Activated CD8-positive, alpha-beta memory T cell treated with anti-CD3 and anti-CD28 coated beads, Interleukin-2, amount 50 U/mL, for 48 hours (primary cell): ENCODE measurements around the gene DOK5.
"Not testable (repeated sequence)": the region's sequence is repeated elsewhere in the genome, so short reads cannot be mapped to it uniquely, and the experiment has no call there.

Experiments
- DNase-seq: peaks from one replicate; pipeline ENCODE4 v3.0.0-alpha.2; 2020

The DOK5 gene

GRCh38 chr20:54475334-54476168, at the start of gene DOK5:
Gene DOK5, plus strand, starts transcription at chr20:54475593. Its CDS starts 354 bp downstream, at chr20:54475947.
- DNase-seq: peak; percentile 50

- no peak for DNase-seq
These were observed 46.0 kb upstream of the DOK5 start for GRCh38 chr20:54429364-54429763.

GRCh38 chr20:54431156-54431944, 44.0 kb upstream of the DOK5 start:
- no peak for DNase-seq

GRCh38 chr20:54432966-54433365, 42.4 kb upstream of the DOK5 start:
- no peak for DNase-seq

- no peak for DNase-seq
These were observed 41.8 kb upstream of the DOK5 start for GRCh38 chr20:54433636-54434035.

GRCh38 chr20:54434196-54434595, 41.2 kb upstream of the DOK5 start:
- no peak for DNase-seq

GRCh38 chr20:54435015-54435414, 40.4 kb upstream of the DOK5 start:
- no peak for DNase-seq

GRCh38 chr20:54436410-54436809, 39.0 kb upstream of the DOK5 start:
- DNase-seq: not testable (repeated sequence)

- no peak for DNase-seq
These were observed 37.2 kb upstream of the DOK5 start for GRCh38 chr20:54438166-54438565.

- DNase-seq: no peak
These were observed 25.2 kb upstream of the DOK5 start for GRCh38 chr20:54450207-54450606.

- DNase-seq: no peak
These were observed 24.2 kb upstream of the DOK5 start for GRCh38 chr20:54451171-54451570.

- DNase-seq: no peak
These were observed 23.1 kb upstream of the DOK5 start for GRCh38 chr20:54452277-54452676.

- DNase-seq: no peak
These were observed 20.4 kb upstream of the DOK5 start for GRCh38 chr20:54454982-54455381.

GRCh38 chr20:54456423-54456822, 19.0 kb upstream of the DOK5 start:
- no peak for DNase-seq

- no peak for DNase-seq
These were observed 18.4 kb upstream of the DOK5 start for GRCh38 chr20:54456961-54457360.

- no peak for DNase-seq
These were observed 17.2 kb upstream of the DOK5 start for GRCh38 chr20:54458219-54458618.

- no peak for DNase-seq
These were observed 16.1 kb upstream of the DOK5 start for GRCh38 chr20:54459279-54459678.

GRCh38 chr20:54464003-54464402, 11.4 kb upstream of the DOK5 start:
- DNase-seq: no peak

- DNase-seq: no peak
These were observed 9.3 kb upstream of the DOK5 start for GRCh38 chr20:54466127-54466526.

GRCh38 chr20:54467622-54468021, 7.8 kb upstream of the DOK5 start:
- DNase-seq: no peak

GRCh38 chr20:54468082-54468481, 7.3 kb upstream of the DOK5 start:
- no peak for DNase-seq

GRCh38 chr20:54469293-54469692, 6.1 kb upstream of the DOK5 start:
- no peak for DNase-seq

- no peak for DNase-seq
These were observed 5.4 kb upstream of the DOK5 start for GRCh38 chr20:54469952-54470351.

- no peak for DNase-seq
These were observed 4.7 kb upstream of the DOK5 start for GRCh38 chr20:54470697-54471096.
